Endodermal cell (in vitro differentiated cells): ENCODE measurements around the gene CYGB. TPM values are rescaled to one million over a fixed set of nuclear protein-coding genes. Genes with fewer than 3 reads are reported as not detected.

Experiments
- DNase-seq: peaks from one replicate; pipeline ENCODE4 v3.0.0-alpha.2; 2017
- H3K27ac ChIP-seq: 2 replicates; pipeline ENCODE4 v1.5.1; 2013; ENCODE audit warnings: mild to moderate bottlenecking, low read depth, low read length, moderate library complexity
- H3K27me3 ChIP-seq: 2 replicates; pipeline ENCODE4 v1.6.1; 2013; ENCODE audit warnings: mild to moderate bottlenecking, low read length, moderate library complexity; ENCODE audit not compliant: insufficient read depth, control insufficient read depth, poor library complexity, severe bottlenecking
- H3K36me3 ChIP-seq: 2 replicates; pipeline ENCODE4 v1.7.0; 2013; ENCODE audit warnings: mild to moderate bottlenecking, low read length, moderate library complexity; ENCODE audit not compliant: control insufficient read depth, insufficient read depth
- H3K4me1 ChIP-seq: one replicate; pipeline ENCODE4 v1.7.0; 2013; ENCODE audit warnings: low read length; ENCODE audit not compliant: control insufficient read depth, insufficient read depth
- H3K4me3 ChIP-seq: 2 replicates; pipeline ENCODE4 v1.5.1; 2013; ENCODE audit warnings: mild to moderate bottlenecking, low read length, moderate library complexity
- H3K9ac ChIP-seq: 2 replicates; pipeline ENCODE4 v1.6.1; 2013; ENCODE audit warnings: mild to moderate bottlenecking, low read length, moderate library complexity; ENCODE audit not compliant: poor library complexity, severe bottlenecking; ENCODE audit errors: extremely low read depth
- H3K9me3 ChIP-seq: 2 replicates; pipeline ENCODE4 v1.6.1; 2013; ENCODE audit warnings: mild to moderate bottlenecking, low read length, moderate library complexity; ENCODE audit not compliant: control insufficient read depth
- H3K27ac Mint-ChIP-seq: 2 replicates; pipeline ENCODE4 v1.8.0; 2020; ENCODE audit warnings: mixed read lengths
- H3K27me3 Mint-ChIP-seq: 2 replicates; pipeline ENCODE4 v1.8.0; 2021; ENCODE audit warnings: mild to moderate bottlenecking, mixed read lengths; ENCODE audit not compliant: insufficient read depth
- H3K36me3 Mint-ChIP-seq: 2 replicates; pipeline ENCODE4 v1.8.0; 2020; ENCODE audit warnings: low read depth, mixed read lengths
- H3K4me1 Mint-ChIP-seq: 2 replicates; pipeline ENCODE4 v1.8.0; 2020; ENCODE audit warnings: mixed read lengths
- H3K4me3 Mint-ChIP-seq: 2 replicates; pipeline ENCODE4 v1.8.0; 2020; ENCODE audit warnings: mild to moderate bottlenecking, moderate library complexity, mixed read lengths
- H3K9me3 Mint-ChIP-seq: 2 replicates; pipeline ENCODE4 v1.8.0; 2020; ENCODE audit warnings: mild to moderate bottlenecking, mixed read lengths
- CTCF ChIP-seq: fragments of 200-600 bp; sonication (generic); conservative IDR thresholded peaks from 2 replicates; pipeline ENCODE4 v1.5.0; 2021; ENCODE audit warnings: antibody characterized with exemption, mild to moderate bottlenecking
- WGBS, 2 experiments: methylation state at CpG; one replicate each; pipeline versions ENCODE4 v1.1.5 to v1.1.7; 2013; ENCODE audit warnings: missing lambda C conversion rate in 2 of 2, mixed read lengths in 1 of 2; ENCODE audit not compliant: insufficient coverage in 1 of 2, insufficient read length in 1 of 2; 5-methylcytosine and 5-hydroxymethylcytosine counted together
- total RNA-seq, 2 donors: library from RNA; stranded (reverse); fragmentation: NEBNext Ultra II Directional in 1 of 2; extraction: Animal tissue kit (Norgen Biotek cat#: 25700) in 1 of 2; gene quantifications; 2 replicates in 1 of 2; 3 replicates in 1 of 2; pipeline ENCODE4 v1.2.1, GENCODE V29; 2021

The CYGB gene
- total RNA-seq, 2 donors from 2014 or later, result 2.0 to 3.4 TPM

GRCh38 chr17:76575570-76575969 lies 38.1 kb upstream of the CYGB start:
- peaks cover 3% of the 10 kb centered on the region for H3K27me3 Mint-ChIP-seq
- H3K4me3 ChIP-seq, result no peak overlapping the region
- WGBS, 2 experiments, result 90 to 95% methylated on average over 4 to 5 of the region's 5 CpGs
- TF ChIP-seq CTCF, result no peak
- no peaks in the 10 kb centered on the region for H3K4me1 ChIP-seq
- no peak for DNase-seq
- no peaks in the 10 kb centered on the region for H3K4me1 Mint-ChIP-seq
- H3K4me3 Mint-ChIP-seq, result no peak overlapping the region
- H3K9me3 Mint-ChIP-seq, result no peaks in the 10 kb centered on the region
- H3K9ac ChIP-seq, result no peak overlapping the region
- peaks cover 7% of the 10 kb centered on the region for H3K9me3 ChIP-seq
- H3K27me3 ChIP-seq, result no peaks in the 10 kb centered on the region
- H3K27ac Mint-ChIP-seq, result no peak overlapping the region
- H3K36me3 ChIP-seq, result peaks cover 4% of the 10 kb centered on the region
- H3K36me3 Mint-ChIP-seq, result peaks cover 11% of the 10 kb centered on the region
- peak overlapping the region; percentile 32 for H3K27ac ChIP-seq

DNA sequence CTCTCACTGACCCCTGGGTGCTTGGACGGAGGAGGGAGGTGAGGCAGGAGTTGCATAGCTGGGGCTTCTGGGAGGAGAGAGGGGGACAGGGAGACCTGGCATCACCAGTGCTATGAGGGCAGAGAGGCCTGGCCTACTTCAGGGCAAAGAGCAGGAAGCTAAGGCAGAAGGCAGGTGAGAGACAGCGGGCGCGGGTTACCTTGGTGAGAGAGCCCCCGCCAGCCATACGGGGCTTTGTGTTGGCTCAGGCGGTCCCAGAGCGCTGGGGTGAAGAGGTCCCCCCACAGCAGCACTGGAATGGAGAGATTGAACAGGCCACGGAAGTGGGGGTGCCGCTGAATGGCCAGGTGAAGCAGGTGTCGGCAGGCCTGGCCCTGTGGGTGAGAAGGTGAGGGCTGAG lies 36.7 kb upstream of the CYGB start:
- no peak overlapping the region for H3K4me3 Mint-ChIP-seq
- Histone ChIP-seq H3K4me3 (no peak overlapping the region), H3K36me3 (peaks cover 4% of the 10 kb centered on the region), H3K27me3 (no peaks in the 10 kb centered on the region), H3K9ac (no peak overlapping the region), H3K4me1 (peaks cover 8% of the 10 kb centered on the region), H3K27ac (no peak overlapping the region), H3K9me3 (no peaks in the 10 kb centered on the region)
- no peak for DNase-seq
- peaks cover 10% of the 10 kb centered on the region for H3K4me1 Mint-ChIP-seq
- H3K27ac Mint-ChIP-seq, result no peak overlapping the region
- no peaks in the 10 kb centered on the region for H3K9me3 Mint-ChIP-seq
- WGBS, 2 experiments, result 95% methylated on average over 11 of the region's 11 CpGs; no CpG with 5 or more reads in 1 of the 2 experiments
- H3K27me3 Mint-ChIP-seq, result no peaks in the 10 kb centered on the region
- no peak for TF ChIP-seq CTCF
- H3K36me3 Mint-ChIP-seq, result peaks cover 8% of the 10 kb centered on the region

- H3K27me3 Mint-ChIP-seq, result no peaks in the 10 kb centered on the region
- 94 to 100% methylated on average over 6 to 10 of the region's 10 CpGs for WGBS, 2 experiments
- no peaks in the 10 kb centered on the region for H3K27me3 ChIP-seq
- peaks cover 15% of the 10 kb centered on the region for H3K4me1 Mint-ChIP-seq
- H3K4me3 ChIP-seq, result no peak overlapping the region
- peaks cover 4% of the 10 kb centered on the region for H3K36me3 ChIP-seq
- H3K9me3 ChIP-seq, result no peaks in the 10 kb centered on the region
- TF ChIP-seq CTCF, result no peak
- H3K9ac ChIP-seq, result no peak overlapping the region
- H3K4me1 ChIP-seq, result peaks cover 8% of the 10 kb centered on the region
- H3K9me3 Mint-ChIP-seq, result no peaks in the 10 kb centered on the region
- no peak overlapping the region for H3K27ac ChIP-seq
- DNase-seq, result no peak
- H3K36me3 Mint-ChIP-seq, result peaks cover 8% of the 10 kb centered on the region
- no peak overlapping the region for H3K27ac Mint-ChIP-seq
- H3K4me3 Mint-ChIP-seq, result no peak overlapping the region
These were observed 35.6 kb upstream of the CYGB start for GRCh38 chr17:76573096-76573495.
